ENCODE results near the gene FAM13B.
"Not testable (repeated sequence)": the region's sequence is repeated elsewhere in the genome, so short reads cannot be mapped to it uniquely, and the experiment has no call there.

Gene FAM13B

DNA sequence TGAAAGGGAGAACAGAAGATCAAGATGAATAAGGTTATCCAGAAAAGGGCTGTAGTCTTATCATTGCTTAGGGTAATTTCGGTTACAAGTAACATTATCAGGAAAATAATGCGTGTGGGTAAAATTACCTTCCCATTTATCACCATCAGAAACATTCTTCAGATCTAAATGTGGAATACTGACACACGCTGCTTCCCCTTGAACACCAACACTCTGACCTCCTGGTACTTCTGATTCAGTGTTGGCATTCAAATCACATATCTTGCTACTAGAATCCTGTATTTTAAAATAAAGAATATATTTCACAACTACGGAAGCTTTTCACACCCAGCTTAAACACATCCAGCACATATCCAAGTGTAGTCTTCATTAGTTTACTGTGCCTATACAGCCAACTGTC, 73.4 kb downstream of the FAM13B start:
- DNase-seq: no peak

DNA sequence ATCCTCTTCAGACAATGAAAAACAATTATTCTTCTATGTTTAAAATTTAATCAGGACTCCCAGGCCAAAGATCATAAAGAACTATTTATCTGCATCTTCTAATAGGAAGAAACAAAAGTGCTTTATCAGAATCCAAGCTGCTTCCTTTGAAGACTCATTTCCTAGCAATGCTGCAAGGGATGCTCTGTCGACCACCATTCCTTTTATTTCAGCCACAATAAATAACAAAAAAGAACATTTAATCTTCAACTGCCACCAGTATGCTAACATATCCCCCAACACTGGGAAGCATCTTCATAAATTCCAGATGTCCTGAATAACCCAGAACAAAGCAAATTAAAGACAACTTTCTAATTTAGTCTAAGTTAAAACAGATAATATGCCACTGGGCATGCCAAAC, 74.9 kb downstream of the FAM13B start:
- no peak for DNase-seq

DNA sequence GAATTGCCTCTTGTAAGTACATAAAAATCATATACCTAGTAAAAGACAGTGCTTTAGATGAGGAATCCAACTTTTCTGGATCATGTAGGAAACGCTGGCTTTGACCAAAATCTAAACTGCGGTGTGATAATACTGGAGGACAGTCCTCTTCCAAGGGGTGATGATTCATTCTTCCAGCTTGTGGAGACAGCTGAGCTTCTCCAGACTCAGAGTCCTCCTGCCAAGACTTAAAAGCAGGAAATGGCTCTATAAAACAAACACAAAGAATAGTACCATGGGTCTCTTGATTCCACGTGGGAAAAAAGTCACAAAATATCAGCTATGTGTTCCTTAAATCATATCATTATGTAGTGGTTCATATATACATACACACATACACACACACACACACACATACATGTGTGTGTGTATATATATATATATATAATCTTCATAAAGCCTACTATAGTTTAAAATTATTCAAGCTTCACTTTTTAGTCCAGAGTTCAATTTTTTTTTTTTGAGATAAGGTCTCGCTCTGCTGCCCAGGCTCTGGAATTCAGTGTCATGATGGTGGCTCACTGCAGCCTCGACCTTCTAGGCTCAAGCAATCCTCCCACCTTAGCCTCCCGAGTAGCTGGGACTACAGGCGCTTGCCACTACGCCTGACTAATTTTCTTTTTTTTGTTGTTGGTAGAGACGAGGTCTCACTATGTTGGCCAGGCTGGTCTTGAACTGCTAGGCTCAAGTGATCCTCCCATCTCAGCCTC, 78.6 kb downstream of the FAM13B start:
- DNase-seq: no peak

DNA sequence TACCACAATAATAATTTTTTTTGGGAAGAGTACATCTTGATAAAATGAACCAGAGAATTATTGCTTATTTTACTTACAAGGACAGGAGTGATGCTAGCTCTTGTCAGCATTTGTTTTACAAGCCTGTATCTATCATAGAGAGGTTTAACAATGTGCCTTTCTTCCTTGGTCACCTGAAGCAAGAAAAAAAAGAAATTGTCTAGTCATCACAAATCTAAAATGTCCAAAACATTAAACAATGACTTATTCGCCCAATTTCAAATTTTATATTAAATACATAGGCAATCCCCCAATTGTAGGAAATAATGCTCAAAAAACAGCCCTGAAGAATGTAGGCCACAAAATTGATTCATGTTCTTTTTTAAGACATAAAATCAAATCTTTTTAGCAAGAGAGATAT, 87.1 kb downstream of the FAM13B start:
- DNase-seq: no peak

DNA sequence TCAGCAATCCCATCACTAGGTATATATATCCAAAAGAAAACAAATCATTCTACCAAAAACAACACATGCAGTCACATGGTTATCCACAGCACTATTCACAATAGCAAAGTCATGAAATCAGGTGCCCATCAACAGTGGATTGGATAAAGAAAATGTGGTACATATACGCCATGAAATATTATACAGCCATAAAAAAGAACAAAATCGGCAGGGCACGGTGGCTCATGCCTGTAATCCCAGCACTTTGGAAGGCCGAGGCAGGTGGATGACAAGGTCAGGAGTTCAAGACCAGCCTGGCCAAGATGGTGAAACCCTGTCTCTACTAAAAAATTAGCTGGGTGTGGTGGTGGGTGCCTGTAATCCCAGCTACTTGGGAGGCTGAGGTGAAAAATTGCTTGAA, 88.6 kb downstream of the FAM13B start:
- DNase-seq: not testable (repeated sequence)

DNA sequence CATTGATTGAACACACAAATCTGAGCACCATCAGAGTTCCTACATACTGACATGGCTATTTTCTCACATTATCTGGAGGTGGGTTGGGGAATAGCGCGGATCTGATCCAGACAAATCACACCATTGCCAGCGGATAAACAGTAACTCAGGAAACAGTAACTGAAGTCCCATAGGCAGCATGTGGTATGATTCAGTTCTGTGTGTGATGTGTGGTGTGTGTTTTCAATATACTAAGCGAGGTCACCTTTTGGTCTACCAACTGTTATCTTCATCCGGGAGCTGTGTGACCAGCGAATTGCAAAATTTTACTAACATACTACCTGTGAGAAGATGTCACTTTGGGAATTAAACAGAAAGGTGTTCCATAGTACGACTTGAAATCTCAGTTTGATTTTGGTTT, 93.5 kb downstream of the FAM13B start:
- DNase-seq: no peak

DNA sequence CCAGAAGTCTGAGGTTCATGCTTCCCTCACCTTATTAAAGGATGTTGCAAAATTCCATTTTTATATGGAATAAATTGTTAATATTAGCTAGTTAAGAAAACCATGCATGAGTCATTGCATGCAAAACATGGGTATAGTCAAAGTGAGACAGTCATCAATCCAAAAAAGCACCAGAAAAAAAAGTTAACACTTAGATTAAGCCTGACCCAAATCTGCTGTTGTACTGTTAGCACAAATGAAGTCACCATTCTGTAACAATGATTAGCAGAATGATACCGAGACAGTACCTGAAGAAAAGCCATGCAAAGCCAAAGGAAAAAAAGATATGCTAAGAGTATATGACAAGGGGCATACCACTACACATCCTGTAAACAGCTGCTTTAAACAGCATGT, 94.1 kb downstream of the FAM13B start:
- no peak for DNase-seq

DNA sequence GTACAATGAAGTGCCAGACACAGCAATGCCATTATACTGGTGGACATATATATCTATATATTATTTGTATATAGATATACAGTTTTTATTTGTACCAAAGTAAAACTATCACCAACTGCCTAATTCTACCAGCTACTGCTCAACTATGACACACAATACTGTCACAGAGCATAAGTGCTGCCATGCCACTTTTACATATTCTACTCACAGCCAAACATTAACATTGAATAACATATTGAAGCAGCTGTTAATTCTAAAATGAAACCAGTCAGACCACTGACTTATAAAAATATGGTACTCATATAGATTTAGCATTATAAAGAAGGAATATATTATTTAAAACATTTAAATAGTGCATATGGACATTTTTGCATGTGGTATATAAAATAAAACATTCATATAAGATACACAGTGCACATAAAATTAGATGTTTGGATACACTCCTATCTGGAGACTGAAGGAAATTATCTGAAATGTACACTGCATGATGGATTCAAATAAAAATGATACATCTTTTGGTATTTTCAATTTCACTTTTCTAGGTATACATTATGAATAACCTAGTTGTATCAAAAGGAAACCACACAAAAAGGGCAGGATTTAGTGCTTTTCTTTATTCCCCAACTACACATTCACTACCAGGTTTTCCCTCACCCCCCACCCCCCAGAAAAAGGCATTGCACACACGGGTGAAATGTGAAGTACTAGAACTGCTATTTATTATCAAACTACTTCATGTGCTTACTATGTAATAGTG, 94.7 kb downstream of the FAM13B start:
- DNase-seq: no peak

DNA sequence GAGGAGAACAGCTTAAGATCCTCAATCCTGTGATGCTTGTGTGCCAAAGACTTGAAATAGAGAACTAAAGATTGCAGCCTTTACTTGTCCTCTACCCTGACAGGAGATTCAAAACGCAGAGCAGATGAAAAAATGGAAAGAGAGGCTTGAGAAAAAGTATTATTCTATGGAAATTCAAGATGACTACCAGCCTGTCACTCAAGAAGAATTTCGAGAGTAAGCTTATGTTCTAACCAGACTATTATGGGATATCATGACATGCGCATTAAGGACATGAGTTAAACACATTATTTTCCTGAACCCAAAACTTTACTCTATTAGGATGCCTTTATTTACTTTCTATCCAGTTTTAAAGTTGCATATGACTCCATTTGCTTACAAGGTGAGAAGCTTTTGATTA, 97.2 kb downstream of the FAM13B start:
- no peak for DNase-seq

DNA sequence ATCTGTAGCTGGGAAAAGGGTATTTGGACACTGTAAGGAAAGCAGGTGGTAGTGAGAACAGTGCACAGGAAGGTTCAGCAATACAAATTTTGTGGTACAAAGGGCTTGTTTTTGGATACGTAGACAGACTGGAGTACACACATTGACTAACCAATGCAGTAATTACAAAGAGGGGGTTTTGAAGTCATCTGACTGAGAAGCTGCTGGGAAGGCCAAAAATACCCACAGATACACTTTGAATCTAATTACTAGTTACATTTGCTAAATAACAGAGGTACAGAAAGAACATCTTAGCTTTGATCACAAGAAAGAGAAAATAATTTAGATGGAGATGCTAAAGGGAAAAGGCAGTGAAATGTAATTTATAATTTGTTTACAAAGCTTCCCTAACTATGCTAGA, 97.7 kb downstream of the FAM13B start:
- DNase-seq: no peak

DNA sequence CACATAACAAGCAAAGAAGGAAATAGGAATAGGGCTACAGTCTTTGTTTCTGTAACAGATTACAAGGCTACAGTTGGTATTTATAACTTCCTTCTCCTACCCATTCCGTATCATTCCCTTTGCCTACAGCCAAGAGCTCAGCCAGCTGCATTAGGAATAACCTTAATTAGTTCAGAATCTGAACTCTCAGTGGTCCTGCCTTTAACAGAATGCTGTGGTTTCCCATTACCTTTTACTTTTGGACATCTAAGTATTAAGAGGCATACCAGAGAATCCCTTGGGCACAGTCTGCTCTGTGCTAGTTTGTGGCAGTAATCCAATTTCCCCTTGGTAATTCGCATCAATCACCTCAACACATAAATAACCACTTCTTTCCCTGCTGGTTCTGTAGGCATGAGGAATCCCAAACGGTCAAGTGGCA, 99.4 kb downstream of the FAM13B start:
- DNase-seq: no peak

DNA sequence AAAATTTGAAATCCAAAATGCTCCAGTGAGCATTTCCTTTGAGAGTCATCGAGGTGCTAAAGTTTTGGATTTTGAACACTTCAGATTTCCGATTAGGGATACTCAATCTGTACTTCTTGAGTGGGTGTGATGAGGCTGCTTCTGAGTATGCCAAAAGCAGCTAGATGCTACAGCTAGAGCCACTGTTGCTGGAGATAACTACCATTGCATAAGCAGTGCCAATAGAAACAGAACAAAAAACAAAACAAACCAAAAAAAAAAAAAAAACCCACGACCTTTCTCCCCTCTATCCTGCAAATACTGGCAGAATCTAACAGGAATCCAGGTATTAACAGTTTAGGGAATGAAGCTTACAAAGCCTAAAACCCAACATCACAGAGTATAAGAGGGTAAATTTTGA, 100.1 kb downstream of the FAM13B start:
- DNase-seq: no peak

DNA sequence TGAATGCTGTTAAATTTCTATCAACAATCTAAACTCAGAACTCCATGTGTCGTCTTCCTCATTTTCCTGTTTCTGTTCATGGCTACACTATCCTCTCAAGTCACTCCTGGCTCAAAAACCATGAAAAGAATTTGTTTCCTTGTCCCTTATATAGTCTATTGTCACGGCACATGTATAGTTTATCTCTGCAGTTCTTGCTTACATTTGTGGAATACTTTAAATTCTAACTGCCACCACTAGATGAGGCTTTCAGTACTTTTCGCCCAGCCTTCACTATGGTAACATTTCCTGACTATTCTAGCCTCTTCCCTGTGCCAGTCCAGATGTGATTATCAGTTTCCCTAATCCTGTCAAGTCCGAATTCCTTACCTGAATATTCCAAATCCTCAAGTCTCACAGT, 109.0 kb downstream of the FAM13B start:
- DNase-seq: no peak

DNA sequence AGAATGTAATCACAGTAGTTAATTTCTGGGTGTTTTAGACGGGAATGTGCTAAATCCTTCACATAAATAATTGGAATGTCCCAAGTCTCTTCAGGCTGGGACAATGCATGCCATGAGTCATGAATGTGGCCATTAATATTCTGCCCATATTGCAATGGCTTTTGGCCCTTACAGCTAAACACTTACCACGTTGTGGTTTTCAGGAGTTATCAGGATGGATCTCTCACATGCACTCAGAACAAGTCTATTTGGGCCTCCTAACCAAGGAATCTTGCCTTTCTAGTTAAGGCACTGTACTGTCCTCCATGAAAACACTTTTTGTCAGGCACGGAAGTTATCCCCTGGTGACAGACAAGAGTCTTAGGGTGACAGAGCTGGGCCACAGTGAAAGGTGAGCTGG, 110.9 kb downstream of the FAM13B start:
- DNase-seq: no peak

DNA sequence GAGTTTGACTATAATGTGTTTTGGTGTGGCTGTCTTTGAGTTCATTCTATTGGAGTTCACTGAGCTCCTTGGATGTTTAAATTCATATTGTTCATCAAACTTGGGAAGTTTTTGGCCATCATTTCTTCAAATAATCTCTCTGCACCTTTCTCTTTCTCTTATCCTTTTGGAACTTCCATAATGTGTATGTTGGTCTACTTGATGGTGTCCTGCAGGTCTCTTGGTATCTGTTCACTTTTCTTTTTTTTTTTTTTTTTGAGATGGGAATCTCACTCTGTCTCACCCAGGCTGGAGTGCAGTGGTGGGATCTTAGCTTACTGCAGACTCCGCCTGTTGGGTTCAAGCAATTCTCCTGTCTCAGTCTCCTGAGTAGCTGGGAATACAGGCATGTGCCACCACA, 116.0 kb downstream of the FAM13B start:
- DNase-seq: no peak

DNA sequence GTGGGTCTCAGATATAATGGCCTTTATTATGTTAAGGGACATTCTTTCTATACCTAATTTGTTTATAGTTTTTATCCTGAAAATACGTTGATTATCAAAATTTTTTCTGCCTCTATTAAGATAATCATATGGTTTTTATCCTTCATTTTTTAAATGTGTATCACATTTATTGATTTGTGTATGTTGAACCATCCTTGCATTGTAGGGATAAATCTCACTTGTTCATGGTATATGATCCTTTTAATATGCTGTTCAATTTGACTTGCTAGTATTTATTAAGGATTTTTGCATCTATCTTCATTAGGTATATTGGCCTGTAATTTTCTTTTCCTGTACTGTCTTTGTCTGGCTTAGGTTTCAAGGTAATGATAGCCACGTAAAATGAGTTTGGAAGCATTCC, 118.1 kb downstream of the FAM13B start:
- no peak for DNase-seq

DNA sequence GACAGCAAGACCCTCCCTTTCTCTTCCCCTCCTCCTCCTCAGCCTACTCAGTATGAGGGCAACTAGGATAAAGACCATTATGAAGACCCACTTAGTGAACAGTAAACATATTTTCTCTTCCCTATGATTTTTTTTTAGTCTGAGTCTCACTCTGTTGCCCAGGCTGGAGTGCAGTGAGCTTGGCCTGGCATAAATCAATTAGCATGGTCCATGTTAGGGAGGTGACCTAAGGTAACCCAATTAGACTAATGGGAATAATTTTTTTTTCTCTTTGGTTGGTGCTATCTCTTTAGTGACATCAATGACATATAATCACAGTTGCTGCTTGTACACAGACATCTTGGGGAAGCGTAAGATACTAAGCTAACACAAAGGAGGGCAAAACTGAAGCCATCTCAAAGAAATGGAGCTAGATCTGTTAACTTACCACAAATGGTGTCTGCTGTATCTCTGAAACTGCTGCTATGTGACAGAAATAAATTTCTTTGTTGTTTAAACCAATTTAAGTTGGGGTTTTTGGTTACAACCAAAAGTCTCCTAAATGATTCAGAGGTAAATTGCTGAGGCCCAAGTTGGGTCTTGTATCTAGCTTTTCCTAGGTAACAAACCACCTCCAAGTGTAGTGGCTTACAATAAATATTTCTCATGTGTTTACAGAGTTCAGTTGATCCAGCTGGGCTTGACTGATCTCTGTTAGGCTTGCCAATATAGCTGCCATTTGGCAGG, 130.3 kb downstream of the FAM13B start:
- DNase-seq: no peak

DNA sequence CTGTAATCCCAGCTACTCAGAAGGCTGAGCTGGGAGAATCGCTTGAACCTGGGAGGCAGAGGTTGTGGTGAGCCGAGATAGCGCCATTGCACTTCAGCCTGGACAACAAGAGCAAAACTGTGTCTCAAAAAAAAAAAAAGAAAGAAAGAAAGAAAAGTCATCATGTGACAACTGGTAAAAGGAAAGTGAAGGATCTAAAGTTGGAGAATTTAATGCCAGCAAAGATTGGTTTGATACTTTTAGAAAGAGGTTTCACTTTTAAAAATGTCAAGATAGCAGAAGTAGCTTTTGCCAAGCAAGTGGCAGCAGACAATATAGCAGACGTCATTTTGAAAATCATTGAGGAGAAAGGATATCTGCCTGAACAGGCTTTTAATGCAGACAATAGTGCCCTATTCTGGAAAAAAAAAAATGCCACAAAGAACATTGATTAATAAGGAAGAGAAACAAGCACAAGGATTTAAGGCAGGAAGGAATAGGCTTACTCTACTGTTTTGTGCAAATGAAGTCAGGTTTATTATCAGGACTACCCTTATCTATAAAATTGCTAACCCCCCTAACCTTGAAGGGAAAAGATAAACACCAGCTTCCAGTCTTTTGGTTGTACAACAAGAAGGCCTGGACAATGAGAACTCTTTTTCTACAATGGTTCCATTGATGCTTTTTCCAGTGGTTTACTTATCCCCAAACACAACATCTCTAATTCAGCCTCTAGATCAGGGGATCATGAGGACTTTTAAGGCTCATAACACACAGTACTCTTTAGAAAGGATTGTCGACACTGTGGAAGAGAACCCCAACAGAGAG, 131.7 kb downstream of the FAM13B start:
- no peak for DNase-seq

DNA sequence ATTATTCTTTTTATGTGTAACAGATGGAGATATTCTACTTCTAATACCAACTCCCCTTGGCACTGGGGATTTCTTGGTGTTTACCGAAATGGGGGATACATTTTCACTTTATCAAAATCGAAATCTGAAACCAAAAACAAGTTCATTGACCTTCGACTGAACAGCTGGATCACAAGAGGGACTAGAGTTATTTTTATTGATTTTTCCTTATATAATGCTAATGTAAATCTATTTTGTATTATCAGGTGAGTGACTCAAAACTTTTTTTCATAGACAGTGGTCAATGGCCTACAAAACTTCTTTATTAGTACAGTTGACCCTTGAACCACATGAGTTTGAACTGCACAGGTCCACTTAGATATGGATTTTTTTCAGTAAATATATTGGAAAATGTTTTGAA, 133.4 kb downstream of the FAM13B start:
- no peak for DNase-seq

DNA sequence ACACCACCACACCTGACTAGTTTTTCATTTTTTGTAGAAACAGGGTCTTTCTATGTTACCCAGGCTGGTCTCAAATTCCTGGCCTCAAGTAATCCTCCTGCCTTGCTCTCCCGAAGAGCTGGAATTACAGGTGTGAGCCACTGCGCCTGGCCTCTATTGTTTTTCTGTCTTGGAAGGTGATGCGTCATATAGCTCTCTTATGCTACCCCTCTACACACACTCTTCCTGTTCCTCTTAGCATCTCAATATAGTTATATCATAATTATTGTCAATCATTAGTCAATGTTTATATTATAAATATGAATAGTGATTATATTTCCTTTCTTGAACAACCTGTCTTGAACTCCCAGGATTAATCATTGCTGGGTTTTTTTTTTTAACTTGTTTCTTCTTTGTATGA, 136.3 kb downstream of the FAM13B start:
- DNase-seq: no peak

DNA sequence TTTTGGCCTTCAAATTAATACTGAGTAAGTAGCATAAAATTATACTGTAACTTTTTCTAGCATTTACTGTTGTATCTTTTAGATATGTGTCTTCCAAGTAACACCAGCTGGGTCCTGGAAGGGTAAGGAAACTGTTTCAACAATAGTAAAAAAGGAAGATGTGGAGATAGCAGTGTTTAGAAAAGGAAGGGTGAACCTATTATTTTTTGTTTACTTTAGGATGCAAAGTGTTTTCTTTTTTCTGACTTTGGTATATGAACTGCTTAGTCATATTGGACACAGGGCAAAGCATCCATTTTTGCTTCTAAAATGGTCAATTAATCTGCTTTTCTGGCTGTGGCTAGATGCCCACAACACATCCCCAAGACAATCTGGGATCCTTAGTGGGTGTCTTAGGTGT, 138.3 kb downstream of the FAM13B start:
- DNase-seq: no peak

DNA sequence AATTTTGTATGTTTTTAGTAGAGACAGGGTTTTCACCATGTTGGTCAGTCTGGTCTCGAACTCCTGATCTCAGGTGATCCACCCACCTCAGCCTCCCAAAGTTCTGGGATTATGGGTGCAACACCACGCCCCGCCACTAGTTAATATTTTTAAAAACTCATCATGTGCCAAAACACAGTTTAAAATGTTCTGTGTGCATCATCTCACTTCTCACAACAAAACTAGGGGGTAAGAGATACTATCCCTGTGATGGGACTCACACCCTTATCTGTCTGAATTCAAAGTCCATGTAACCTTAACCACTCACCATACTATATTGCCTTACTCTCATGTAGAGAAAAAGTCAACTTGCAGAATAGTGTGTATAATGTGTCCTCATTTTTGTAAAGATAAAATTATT, 141.0 kb downstream of the FAM13B start:
- DNase-seq: peak; percentile 0

DNA sequence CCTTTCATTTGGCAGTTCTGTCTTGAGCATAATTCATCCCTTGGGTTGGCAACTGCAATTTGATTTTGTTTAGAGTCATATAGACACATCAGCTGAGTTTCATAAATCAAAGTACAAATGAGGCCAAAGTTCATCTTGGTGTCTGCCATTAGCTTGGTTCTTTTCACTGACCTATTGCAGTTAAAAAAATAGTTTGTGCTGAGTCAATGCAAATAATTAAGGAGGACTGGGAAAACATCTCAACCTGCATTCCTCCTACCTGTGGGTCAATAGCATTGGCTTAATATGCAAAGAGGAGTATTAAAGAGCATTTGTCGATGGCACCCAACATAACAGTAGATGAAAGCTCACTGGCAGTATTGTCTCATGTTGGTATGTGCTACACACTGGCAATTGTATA, 142.0 kb downstream of the FAM13B start:
- no peak for DNase-seq

Measured in CD4-positive, alpha-beta T cell treated with Interleukin-12 subunit alpha and Interleukin-12 subunit beta, for 1 hour (primary cell).